OCI-LY7 (cell line): ENCODE results near the gene COPS4. TPM values are rescaled to one million over a fixed set of nuclear protein-coding genes. Genes with fewer than 3 reads are reported as not detected.
A peak's percentile ranks its signal among the peaks of the same experiment; 100 is the strongest.

Experiments
- BruUV-seq: library from RNA; stranded (reverse); fragments of 400-500 nt; replicated peaks from 2 replicates; lab custom pipeline; 2021; lab: Mats Ljungman, UMichigan
- CTCF ChIA-PET: fragments of 300-600 bp; sonication (Branson Sonifier 250); formaldehyde crosslinking; loops from one replicate; lab custom pipeline; 2022; ENCODE audit warnings: antibody characterized with exemption; ENCODE audit not compliant: unreplicated experiment; lab: Charles Lee
- POLR2A ChIA-PET: fragments of 300-600 bp; sonication (Branson Sonifier 250); formaldehyde crosslinking; loops from one replicate; lab custom pipeline; 2022; ENCODE audit warnings: antibody characterized with exemption; lab: Charles Lee
- DNase-seq: peaks from one replicate; pipeline ENCODE4 v3.0.0-alpha.2; 2015; ENCODE audit warnings: low spot score
- H2AFZ ChIP-seq: fragments of 200-600 bp; sonication (generic), shearing (Covaris generic); 2 replicates; pipeline ENCODE4 v1.6.1; 2014; ENCODE audit warnings: mild to moderate bottlenecking, antibody characterized with exemption, low read length, moderate library complexity
- H3K27ac ChIP-seq: fragments of 200-600 bp; sonication (generic); 2 replicates; pipeline ENCODE4 v1.5.1; 2014; ENCODE audit warnings: mixed run types, low read depth, mild to moderate bottlenecking, moderate library complexity, low read length, inconsistent platforms; ENCODE audit not compliant: poor library complexity, severe bottlenecking
- H3K36me3 ChIP-seq: fragments of 200-600 bp; sonication (generic); 2 replicates; pipeline ENCODE4 v1.6.1; 2014; ENCODE audit warnings: mild to moderate bottlenecking, antibody characterized with exemption, low read length, moderate library complexity, mixed read lengths; ENCODE audit not compliant: insufficient read depth
- H3K4me1 ChIP-seq: fragments of 200-600 bp; sonication (generic); 2 replicates; pipeline ENCODE4 v1.5.1; 2014; ENCODE audit warnings: mild to moderate bottlenecking, low read length; ENCODE audit not compliant: insufficient read depth, poor library complexity, severe bottlenecking
- H3K4me2 ChIP-seq: fragments of 200-600 bp; sonication (generic); 2 replicates; pipeline ENCODE4 v1.6.1; 2014; ENCODE audit warnings: mild to moderate bottlenecking, low read length
- H3K4me3 ChIP-seq: fragments of 200-600 bp; sonication (generic); 2 replicates; pipeline ENCODE4 v1.5.1; 2014; ENCODE audit warnings: mild to moderate bottlenecking, low read depth, low read length; ENCODE audit not compliant: poor library complexity, severe bottlenecking
- H3K79me2 ChIP-seq: fragments of 200-600 bp; sonication (generic); 2 replicates; pipeline ENCODE4 v1.6.1; 2016; ENCODE audit warnings: low read depth, mild to moderate bottlenecking, low read length, moderate library complexity, mixed read lengths; ENCODE audit not compliant: insufficient read depth
- H3K9me2 ChIP-seq: fragments of 200-600 bp; sonication (generic); 2 replicates; pipeline ENCODE4 v1.6.1; 2016; ENCODE audit warnings: mild to moderate bottlenecking, low read length, mixed read lengths; ENCODE audit not compliant: insufficient read depth
- H3K9me3 ChIP-seq: fragments of 200-600 bp; sonication (generic); 2 replicates; pipeline ENCODE4 v1.6.1; 2014; ENCODE audit warnings: mild to moderate bottlenecking, mixed run types, low read length, mixed read lengths
- H4K20me1 ChIP-seq: fragments of 200-600 bp; sonication (generic); 2 replicates; pipeline ENCODE4 v1.6.1; 2014; ENCODE audit warnings: mild to moderate bottlenecking, antibody characterized with exemption, low read length, moderate library complexity, mixed read lengths; ENCODE audit not compliant: insufficient read depth
- CTCF ChIP-seq: fragments of 200-600 bp; sonication (generic); conservative IDR thresholded peaks from 2 replicates; pipeline ENCODE4 v1.5.1; 2014; ENCODE audit warnings: mild to moderate bottlenecking, antibody characterized with exemption, low read length, moderate library complexity, mixed read lengths
- EZH2phosphoT487 ChIP-seq: fragments of 200-600 bp; sonication (generic); IDR thresholded peaks from 2 replicates; pipeline ENCODE4 v1.6.1; 2018; ENCODE audit warnings: low read depth, borderline replicate concordance, mild to moderate bottlenecking, mixed run types, antibody characterized with exemption, low read length, moderate library complexity, mixed read lengths
- intact Hi-C: fragments of 100-400 bp; cut with micrococcal nuclease; formaldehyde crosslinking; loops from one replicate; pipeline ENCODE4 v1.10.0; 2022; ENCODE audit not compliant: unreplicated experiment
- total RNA-seq, 2 experiments: library from RNA; depleted of rRNA in 1 of 2; stranded (reverse); fragments of >200 nt in 1 of 2; shearing (Covaris generic) in 1 of 2; gene quantifications; 2 replicates each; pipeline ENCODE4 v1.2.3, GENCODE V29; 2014 to 2022

The COPS4 gene
- total RNA-seq, 2 experiments from 2014 or later = 38.5 to 38.9 TPM

- peaks cover 13% of the 10 kb centered on the region for H3K4me1 ChIP-seq
- peak overlapping the region; percentile 88 for H2AFZ ChIP-seq
- DNase-seq = peak; percentile 38
- H4K20me1 ChIP-seq = peaks cover 7% of the 10 kb centered on the region; the same call in 1 of the 2 replicates
- H3K4me2 ChIP-seq = peak overlapping the region; percentile 86
- ChIA-PET POLR2A (interaction anchor here (0.5 to 1.4 kb wide), 3 partner anchors 46 to 243 kb away, joined by 3 to 7 read pairs (median 4); no protein-coding TSS in a partner anchor), CTCF (no interaction called here)
- H3K9me3 ChIP-seq = no peaks in the 10 kb centered on the region
- peaks cover 4% of the 10 kb centered on the region; the same call in 1 of the 2 replicates for H3K36me3 ChIP-seq
- H3K4me3 ChIP-seq = peak overlapping the region; percentile 97
- peaks cover 34% of the 10 kb centered on the region for H3K79me2 ChIP-seq
- H3K27ac ChIP-seq = peak overlapping the region; percentile 56
- no TSS peak for BruUV-seq
- H3K9me2 ChIP-seq = no peaks in the 10 kb centered on the region
- intact Hi-C loops = loop anchor here (1.0 to 5.0 kb wide), 3 partner anchors 20 to 642 kb away; partner anchors contain the start of gene HNRNPD
- TF ChIP-seq CTCF (no peak), EZH2phosphoT487 (no peak)
Measured at GRCh38 chr4:83013902-83014301, 21.1 kb upstream of the COPS4 start.

- Histone ChIP-seq H2AFZ (peak overlapping the region; percentile 72), H4K20me1 (no peaks in the 10 kb centered on the region), H3K4me2 (no peak overlapping the region), H3K9me3 (peaks cover 11% of the 10 kb centered on the region; the same call in 1 of the 2 replicates), H3K36me3 (no peaks in the 10 kb centered on the region), H3K79me2 (no peaks in the 10 kb centered on the region), H3K4me3 (no peak overlapping the region), H3K4me1 (no peaks in the 10 kb centered on the region), H3K27ac (no peak overlapping the region), H3K9me2 (no peaks in the 10 kb centered on the region)
- POLR2A ChIA-PET = interaction anchor here (0.6 to 1.0 kb wide), 4 partner anchors 8 to 50 kb away, joined by 4 read pairs; partner anchors contain the start of gene COPS4
- TF ChIP-seq EZH2phosphoT487 (no peak), CTCF (no peak)
- no peak for DNase-seq
- no TSS peak for BruUV-seq
- CTCF ChIA-PET = no interaction called here
- intact Hi-C loops = no loop called here
Measured at GRCh38 chr4:83019794-83020494, 15.0 kb upstream of the COPS4 start.
